Glomerular endothelial cell (primary cell): ENCODE results near the gene XPNPEP2. TPM values are rescaled to one million over a fixed set of nuclear protein-coding genes. Genes with fewer than 3 reads are reported as not detected.

Experiments
- DNase-seq: peaks from one replicate; pipeline ENCODE4 v3.0.0-alpha.2; 2011; ENCODE audit warnings: low read depth, low spot score; ENCODE audit errors: extremely low read depth
- total RNA-seq: library from RNA; depleted of rRNA; stranded (reverse); fragments of >200 nt; gene quantifications from 2 replicates; pipeline ENCODE4 v1.2.3, GENCODE V29; 2015

Gene XPNPEP2
- total RNA-seq, 1 donor from 2014 or later, result not detected

DNA sequence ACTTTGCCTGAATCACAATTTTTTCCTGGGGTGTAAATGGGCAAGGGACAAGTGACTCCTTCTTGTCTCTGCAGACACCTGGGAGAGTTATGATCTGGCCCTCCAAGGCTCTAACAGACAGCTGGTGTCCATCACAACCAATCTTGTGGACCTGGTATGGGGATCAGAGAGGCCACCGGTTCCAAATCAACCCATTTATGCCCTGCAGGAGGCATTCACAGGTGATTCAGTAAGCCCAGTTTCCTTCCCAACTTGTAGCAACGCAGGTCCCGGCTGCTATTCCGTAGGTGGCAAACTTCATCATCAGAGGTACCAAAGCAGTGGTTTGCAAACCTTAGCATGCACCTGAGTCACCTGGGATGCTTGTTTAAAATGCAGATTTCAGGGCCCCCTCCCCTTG is 8.8 kb downstream of the XPNPEP2 start:
- DNase-seq, result no peak

DNA sequence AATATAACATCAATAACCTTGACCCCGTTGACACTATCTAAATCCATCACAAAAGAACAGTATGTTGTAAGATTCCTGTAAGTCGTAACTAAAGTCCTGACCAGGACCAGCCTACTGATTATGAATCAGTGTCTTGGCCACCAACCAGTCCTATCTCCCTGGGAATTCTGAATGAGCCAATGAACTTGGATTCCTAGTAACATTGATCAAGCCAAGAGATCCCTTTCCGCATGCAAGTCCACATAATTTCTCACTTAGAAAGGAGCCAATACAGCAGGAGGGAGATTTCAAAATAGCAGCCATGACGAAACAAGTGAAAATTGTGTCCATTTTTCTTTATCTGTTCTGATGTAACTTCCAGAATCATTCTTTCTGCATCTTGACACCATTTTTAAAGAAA is 9.5 kb downstream of the XPNPEP2 start:
- no peak for DNase-seq

DNA sequence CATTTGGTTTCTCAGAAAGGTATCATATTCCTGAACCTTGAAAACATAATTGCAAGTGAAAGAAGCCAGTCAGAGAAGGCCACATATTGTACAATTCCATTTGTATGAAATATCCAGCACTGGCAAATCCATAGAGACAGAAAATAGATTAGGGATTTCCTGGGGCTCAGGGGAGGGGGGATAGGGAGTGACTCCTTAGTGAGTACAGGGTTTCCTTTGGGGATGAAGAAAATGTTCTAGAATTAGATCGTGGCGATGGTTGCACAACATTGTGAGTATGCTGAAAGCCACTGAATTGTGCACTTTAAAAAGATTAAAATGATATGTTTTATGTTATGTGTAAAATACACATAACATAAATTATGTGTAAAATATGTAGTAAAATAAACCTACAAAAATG is 10.3 kb downstream of the XPNPEP2 start:
- no peak for DNase-seq

DNA sequence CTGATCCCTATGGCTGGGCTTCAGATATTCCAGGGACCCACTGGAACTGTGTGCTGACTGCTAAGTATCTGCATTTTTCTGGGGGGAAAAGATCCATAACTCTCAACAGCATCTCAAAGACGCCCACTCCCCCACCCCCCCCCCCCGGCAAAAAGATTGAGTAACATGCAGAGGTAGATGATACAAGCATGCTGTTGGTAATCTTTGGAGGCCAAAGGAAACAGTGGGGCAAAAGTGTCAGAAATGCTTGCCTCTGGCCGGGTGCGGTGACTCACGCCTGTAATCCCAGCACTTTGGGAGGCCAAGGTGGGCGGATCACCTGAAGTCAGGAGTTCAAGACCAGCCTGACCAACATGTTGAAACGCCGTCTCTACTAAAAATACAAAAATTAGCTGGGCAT is 12.2 kb downstream of the XPNPEP2 start:
- no peak for DNase-seq

DNA sequence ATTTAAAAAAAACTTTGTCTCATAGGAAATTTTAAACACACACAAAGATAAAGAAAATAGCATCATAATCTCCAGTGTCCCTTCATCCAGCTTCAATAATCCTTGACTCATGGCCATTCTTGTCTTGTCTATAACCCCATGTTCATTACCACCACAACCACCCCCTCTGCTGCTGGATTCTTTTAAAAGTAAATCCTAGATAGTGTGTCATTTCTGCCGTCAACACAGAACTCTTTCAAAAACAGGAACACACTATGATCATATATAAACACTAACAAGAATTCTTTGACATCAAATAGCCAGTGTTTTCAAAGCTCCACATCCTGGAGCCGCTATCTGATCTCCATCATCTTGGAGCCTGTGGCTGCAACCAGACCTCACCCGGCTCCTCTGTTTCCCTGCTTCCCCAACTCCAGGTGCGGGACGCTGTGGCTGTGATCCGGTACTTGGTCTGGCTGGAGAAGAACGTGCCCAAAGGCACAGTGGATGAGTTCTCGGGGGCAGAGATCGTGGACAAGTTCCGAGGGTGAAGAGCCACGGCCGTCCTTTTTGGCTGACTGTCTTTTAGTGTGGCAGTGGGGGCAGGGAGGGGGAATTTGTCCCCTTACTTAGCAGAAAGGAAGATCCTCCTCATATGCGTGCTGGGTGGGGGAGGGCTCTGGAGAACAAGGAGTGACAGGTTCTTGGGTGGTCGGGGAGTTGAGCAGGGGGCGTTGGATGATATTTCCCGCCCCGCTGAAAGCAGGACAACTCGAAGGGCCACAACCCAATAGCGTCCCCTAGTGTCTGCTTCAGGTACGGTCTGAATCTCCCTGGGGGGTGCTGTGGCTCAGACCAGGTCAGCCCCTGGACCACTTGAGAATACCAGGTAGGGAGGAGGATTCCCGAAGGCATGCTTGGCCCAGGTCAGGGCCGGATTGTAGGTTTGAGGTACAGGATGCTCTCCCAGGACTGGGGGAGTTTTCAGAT is 15.6 kb downstream of the XPNPEP2 start:
- DNase-seq, result no peak

DNA sequence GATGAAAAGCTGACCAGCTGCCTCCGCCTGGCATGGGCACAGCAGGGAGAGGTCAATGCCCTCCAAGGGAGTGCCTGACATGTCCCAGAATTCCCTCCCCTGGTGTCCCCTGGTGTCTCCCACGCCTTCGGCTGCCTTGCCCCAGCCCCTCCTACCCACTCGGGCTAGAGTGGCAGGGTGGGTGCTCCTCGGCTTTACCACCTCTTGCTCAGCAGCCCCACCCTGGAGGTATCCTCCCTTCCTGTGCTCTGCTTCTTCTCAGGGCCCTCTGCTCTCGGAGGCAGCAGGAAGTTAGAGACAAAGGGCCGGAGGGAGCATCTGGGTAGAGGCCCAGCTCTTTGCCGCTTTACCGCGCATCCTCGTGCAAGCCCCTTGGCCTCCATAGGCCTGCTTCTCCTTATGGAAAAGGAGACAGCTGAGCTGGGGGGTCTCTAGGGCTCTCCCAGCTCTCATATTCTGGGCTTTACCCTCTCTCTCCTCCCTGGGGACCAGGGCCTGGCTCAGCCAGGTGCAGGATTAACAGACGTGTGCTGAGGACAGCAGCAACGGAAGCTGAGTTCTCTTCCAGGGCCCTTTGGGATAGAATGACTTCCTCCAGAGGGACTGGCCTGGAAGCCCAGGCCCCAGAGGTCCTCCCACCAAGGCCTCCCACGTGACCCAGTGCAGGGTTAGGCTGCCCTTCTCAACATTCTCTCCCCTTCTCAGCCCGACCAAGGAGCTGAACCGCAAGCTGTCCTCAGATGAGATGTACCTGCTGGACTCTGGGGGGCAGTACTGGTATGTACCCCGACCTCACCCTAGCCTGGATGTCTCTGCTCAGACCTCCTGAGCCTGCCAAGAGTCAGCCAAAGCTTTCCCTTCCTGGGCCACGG is 17.2 kb downstream of the XPNPEP2 start:
- DNase-seq, result no peak

DNA sequence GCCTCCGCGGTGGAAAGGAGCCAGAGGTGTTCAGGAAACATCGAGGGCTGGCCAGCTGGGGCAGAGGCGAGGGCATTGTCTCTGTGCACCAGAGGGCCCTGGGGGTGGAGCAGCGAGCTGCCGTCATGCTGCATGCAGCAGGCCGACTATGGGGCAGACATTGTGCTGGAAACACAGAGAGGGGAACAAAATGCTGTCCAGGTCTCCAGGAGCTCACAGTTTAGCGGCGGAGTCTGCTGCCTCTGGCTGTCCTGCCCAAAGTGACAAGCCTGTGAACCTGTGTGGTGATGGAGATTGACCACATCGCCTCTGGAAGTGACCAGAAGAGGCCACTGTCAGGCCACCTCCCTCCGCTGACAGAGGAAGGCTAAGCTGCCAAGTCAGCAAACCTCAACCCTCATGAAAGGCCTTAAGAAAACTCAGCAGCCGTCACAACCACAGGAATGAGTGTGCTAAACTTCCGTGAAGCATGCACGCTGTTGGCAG is 20.8 kb downstream of the XPNPEP2 start:
- no peak for DNase-seq

DNA sequence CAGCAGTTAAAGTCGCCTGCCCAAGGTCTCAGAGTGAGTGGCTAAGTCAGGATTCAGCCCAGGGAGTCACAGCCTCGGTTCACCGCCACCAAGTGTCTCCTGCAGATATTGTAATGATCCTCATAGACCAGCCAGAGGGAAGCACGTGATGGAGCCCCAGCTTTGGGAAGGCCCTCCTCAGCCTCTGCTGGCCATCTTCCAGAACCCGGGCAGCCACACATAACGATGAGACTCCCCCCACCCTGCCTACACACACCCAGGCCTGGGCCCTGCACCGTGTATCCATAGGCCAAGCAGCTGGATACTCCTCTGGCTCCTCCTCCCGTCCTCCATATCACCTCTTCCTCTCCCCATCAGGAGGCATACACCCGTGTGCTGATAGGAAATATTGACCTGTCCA is 21.4 kb downstream of the XPNPEP2 start:
- no peak for DNase-seq

DNA sequence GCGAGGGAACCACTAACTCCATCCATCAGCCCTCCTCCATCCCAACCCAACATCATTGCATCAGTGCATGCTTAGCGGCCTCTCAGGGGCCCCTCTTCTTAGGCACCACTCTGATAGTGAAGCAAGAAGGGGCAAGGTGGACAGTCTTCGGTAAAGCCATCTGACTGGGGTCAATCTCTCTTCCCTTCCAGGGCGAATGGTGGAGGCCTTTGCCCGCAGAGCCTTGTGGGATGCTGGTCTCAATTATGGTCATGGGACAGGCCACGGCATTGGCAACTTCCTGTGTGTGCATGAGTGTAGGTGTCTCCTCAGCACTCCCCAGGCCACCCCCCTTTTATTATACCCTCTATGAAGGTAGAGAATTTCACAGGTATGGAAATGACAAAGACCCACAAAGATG is 22.2 kb downstream of the XPNPEP2 start:
- no peak for DNase-seq

DNA sequence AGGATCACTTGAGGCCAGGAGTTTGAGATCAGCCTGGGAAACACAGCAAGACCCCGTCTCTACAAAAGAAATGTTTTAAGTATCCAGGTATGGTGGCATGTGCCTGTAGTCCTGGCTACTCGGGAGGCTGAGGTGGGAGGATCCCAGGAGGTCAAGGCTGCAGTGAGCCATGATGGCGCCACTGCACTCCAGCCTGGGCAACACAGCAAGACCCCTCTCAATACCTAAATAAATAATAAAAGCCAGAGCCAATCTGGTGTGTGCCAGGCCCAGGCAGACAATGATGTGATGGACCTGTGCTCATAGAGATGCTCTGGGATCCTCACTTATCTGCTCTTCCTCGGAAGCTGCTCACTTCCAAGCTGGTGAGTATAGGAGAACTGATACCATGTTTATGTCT is 22.8 kb downstream of the XPNPEP2 start:
- no peak for DNase-seq

DNA sequence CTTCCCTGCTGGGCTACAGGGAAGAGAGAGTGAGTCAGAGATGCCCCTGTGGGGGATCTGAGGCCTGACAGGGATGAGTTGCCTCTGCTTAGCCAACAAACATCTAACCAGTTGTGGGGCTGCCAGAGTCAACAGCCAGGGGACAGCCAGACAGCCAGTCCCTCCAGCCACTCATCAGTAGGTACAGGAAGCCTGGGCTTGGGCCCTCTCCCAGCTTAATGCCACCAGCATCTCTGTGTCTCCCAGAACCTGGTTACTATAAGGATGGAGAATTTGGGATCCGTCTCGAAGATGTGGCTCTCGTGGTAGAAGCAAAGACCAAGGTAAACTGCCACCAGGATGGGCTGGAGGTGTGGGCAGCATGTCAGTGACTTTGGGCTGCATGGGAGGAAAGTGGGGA is 23.7 kb downstream of the XPNPEP2 start:
- DNase-seq, result no peak

DNA sequence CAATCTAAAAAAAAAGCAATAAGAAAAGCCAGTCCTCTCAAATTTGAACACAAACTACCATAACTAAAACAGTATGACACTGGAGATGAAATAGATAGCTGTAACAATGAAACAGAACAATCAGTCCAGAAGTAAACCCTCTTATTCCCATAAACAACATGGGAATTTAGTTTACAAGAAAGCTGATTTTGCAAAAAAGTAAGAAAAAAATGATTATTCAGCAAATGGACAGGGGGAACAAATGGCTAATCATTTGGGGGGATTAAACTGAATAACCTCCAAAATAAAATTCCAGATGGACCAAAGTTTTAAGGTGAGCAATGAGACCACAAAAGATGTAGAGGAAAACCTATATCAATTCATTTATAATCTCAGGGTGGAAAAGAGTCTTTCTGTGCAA is 24.9 kb downstream of the XPNPEP2 start:
- DNase-seq, result no peak

DNA sequence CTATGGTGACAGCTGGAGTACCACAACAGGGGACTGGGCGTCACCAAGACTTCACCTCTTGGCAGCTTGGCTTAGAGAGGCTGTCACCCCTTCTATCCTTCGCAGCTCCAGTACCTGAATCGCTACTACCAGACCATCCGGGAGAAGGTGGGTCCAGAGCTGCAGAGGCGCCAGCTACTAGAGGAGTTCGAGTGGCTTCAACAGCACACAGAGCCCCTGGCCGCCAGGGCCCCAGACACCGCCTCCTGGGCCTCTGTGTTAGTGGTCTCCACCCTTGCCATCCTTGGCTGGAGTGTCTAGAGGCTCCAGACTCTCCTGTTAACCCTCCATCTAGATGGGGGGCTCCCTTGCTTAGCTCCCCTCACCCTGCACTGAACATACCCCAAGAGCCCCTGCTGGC is 29.4 kb downstream of the XPNPEP2 start:
- no peak for DNase-seq

DNA sequence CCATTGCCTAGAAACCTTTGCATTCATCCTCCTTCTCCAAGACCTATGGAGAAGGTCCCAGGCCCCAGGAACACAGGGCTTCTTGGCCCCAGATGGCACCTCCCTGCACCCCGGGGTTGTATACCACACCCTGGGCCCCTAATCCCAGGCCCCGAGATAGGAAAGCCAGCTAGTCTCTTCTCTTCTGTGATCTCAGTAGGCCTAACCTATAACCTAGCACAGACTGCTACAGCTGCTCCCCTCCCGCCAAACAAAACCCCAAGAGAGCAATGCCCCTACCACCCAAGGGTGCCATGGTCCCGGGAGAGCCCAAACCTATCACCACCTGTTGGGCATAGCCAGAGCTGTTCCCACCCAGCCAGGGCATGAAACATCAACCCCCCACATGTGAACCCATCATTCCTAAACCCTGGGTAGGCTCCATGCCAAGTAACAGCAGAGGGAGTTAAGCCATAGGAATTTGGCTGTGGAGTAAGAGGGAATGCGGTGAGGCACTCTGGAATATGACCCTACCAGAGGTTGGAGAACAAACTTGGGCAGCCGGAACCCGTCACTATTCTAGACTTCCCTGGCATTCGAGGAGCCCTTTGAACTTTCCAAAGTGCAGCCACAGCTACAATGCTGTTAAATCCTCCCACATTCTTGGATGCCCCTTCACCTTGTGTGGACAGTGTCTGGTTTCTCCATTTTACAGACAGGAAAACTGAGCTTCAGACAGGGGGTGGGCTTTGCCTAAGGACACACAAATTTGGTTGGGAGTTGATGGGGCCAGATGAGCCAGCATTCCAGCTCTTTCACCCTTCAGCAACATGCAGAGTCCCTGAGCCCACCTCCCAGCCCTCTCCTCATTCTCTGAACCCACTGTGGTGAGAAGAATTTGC is 30.0 kb downstream of the XPNPEP2 start:
- DNase-seq, result no peak

DNA sequence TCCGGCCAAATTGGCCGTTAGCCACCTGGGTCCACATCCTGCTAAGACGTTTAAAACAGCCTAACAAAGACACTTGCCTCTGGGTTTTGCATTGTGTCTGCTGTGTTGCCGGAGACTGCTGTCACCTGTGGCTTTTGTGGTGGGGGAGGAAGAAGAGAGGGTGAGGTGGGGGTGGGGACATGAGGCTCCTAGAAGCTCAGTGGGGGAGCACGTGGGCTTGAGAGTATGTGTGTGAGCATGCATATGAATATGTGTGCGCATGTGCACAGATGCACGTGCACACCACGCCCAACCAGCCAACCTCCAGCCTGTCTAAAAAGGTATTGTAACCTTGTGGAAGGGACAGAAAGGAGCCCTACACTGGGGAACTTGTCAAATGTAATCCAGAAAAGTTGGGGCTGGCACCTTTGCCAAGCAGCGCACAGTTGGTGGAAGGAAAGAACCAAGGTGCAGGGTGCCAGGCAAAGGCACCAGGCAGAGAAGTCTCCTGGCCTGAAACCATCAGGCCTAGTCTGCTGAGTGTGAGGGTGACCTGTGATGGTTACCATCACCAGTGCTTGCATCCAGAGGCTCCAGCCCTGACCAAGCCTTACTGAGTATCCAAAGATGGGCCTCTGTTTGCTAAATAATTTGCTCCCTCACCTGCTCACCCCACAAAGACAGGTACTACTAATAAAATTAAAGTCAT is 30.8 kb downstream of the XPNPEP2 start:
- no peak for DNase-seq

DNA sequence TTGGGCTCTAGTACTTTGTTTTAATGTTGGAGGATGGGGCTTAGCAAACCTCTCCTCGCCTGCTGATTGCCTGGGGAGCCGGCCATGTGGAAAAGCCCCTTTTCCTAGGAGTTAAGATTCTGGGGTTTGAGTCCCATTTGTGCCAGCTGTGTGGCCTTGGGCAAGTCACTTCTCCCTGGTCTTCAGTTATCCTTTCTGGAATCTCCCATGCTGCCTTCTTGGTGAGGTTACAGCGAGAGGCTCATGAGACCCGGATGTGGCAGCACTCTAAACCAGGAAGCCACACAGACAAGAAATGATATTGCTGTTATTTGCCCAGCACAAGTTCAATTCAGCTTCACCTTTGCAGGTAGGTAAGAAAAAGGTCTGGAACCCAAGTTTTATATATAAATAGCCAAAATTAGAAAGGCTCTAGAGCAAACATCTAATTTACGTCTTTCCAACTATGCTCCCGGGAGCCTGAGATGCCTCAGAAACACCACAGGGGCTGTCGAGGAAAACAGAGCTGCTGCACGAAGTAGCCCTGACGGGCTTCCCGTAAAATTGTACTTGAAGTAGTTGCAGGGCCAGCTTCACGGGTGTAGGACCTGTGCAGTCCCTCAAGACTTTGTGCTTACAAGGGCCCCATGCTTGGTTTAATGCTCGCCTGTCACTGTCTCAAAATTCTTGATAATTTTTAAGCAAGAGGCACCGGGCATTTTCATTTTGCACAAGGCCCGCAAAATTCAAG is 32.7 kb downstream of the XPNPEP2 start:
- no peak for DNase-seq

DNA sequence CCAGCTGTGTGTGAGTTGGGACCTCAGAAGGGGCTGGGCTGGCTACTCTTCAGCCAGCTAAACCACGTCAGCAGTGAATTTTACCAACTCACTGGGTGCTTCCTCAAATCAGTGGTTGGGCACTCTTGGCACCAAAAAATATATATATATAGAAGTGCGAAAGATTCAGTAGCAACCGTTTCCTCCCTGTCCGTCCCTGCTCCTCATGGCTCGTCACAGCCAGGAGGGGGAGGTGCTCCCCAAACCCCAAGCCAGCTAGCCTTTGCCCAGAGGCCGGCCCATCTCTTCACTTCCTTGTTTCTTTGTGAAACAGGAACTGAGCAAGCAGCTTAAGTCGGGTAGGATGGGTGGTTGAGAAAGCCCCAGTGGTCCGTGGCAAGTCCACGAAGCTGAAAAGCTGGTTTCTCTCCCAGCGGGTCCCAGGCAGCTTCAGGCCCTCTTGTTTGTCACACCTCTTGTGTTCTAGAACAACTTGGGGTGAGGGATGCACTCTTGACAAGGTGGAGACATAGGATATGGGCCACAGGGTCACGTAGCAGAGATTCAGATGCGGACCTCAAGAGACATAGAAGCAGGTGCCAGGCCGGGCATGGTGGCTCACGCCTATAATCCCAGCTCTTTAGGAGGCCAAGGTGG is 34.1 kb downstream of the XPNPEP2 start:
- DNase-seq, result no peak

DNA sequence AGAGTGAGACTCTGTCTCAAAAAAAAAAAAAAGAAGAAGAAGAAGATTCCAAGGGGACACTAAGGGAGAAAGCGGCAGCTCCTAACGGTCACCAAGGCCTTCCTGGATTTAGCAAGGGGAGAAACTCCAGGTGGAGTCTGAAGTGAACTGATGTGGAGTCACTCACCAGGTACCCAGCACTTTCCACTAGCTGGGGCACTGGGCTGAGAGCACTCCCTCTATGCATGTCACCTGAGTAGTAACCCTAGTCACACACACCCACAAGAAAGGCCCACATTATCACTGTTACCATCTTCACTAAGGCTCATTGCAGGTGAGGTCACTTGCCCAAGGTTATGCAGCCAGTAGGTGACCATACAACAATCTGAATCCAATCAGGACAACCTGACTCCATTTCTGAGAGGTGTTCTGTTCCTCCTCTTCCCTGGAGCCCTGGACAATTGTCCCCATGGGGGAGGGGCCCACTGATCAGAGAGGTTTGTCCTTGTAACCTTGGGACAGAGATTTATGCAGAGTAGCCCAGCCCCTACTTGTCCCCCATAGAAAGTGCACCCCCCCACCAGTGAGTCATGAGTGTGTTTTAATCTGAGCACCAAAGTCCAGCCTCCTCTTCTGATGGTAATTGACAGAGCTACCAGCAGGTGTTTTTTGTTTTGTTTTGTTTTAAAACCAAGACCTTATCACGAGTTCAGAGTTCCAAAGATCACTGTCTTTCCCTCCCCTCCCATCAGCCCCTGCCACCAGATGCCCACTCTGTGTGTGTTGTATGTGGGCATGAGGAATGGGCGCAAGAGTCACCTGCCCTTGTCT is 35.1 kb downstream of the XPNPEP2 start:
- no peak for DNase-seq
